Panc1 (cell line): ENCODE data around the gene PLA2G4C. TPM values are rescaled to one million over a fixed set of nuclear protein-coding genes. Genes with fewer than 3 reads are reported as not detected.
"Not testable (repeated sequence)": the region's sequence is repeated elsewhere in the genome, so short reads cannot be mapped to it uniquely, and the experiment has no call there.

Source experiments
- ATAC-seq: fragments of 200-7000 bp; cut with Tn5 transposase; 2 replicates; pipeline ENCODE4 v1.9.1; 2020; ENCODE audit warnings: mild to moderate bottlenecking, moderate library complexity
- BruUV-seq: library from RNA; stranded (reverse); fragments of 400-500 nt; replicated peaks from 2 replicates; lab custom pipeline; 2021; lab: Mats Ljungman, UMichigan
- CTCF ChIA-PET: fragments of 300-600 bp; sonication (Branson Sonifier 250); formaldehyde crosslinking; loops from one replicate; lab custom pipeline; 2022; ENCODE audit warnings: antibody characterized with exemption; lab: Charles Lee
- POLR2A ChIA-PET: fragments of 300-600 bp; sonication (Branson Sonifier 250); formaldehyde crosslinking; loops from one replicate; lab custom pipeline; 2022; ENCODE audit warnings: antibody characterized with exemption; lab: Charles Lee
- DNase-seq: peaks from one replicate; pipeline ENCODE4 v3.0.0-alpha.2; 2010; ENCODE audit warnings: low read depth, low spot score
- H3K27ac ChIP-seq: 2 replicates; pipeline ENCODE4 v1.5.1; 2011; ENCODE audit warnings: mild to moderate bottlenecking, low read length, inconsistent platforms
- H3K27me3 ChIP-seq: fragments of 200-500 bp; sonication (Bioruptor generic); 2 replicates; pipeline ENCODE4 v1.6.0; 2014; ENCODE audit warnings: low read length, inconsistent platforms; ENCODE audit not compliant: control insufficient read depth, insufficient read depth
- H3K36me3 ChIP-seq: fragments of 200-500 bp; sonication (Bioruptor generic); 2 replicates; pipeline ENCODE4 v1.5.1; 2014; ENCODE audit warnings: inconsistent platforms, mild to moderate bottlenecking, low read length, moderate library complexity; ENCODE audit not compliant: control insufficient read depth, insufficient read depth
- H3K4me1 ChIP-seq: 2 replicates; pipeline ENCODE4 v1.5.1; 2011; ENCODE audit warnings: inconsistent platforms, mild to moderate bottlenecking, low read length, moderate library complexity; ENCODE audit not compliant: control insufficient read depth, insufficient read depth
- H3K4me3 ChIP-seq, 2 experiments: 2 replicates each; pipeline ENCODE4 v1.5.1; 2011 to 2012; ENCODE audit warnings: low read depth in 2 of 2, low read length in 2 of 2, mild to moderate bottlenecking in 2 of 2, inconsistent platforms in 1 of 2, moderate library complexity in 1 of 2
- H3K9me3 ChIP-seq: fragments of 200-500 bp; sonication (Bioruptor generic); 2 replicates; pipeline ENCODE4 v1.5.1; 2014; ENCODE audit warnings: low read depth, mild to moderate bottlenecking, inconsistent platforms, low read length, moderate library complexity; ENCODE audit not compliant: control insufficient read depth, insufficient read depth
- CTCF ChIP-seq: fragments of 450-650 bp; IDR thresholded peaks from 2 replicates; pipeline ENCODE4 v1.5.1; 2017; ENCODE audit warnings: mild to moderate bottlenecking
- POLR2AphosphoS5 ChIP-seq: IDR thresholded peaks from 2 replicates; pipeline ENCODE4 v1.6.1; 2012; ENCODE audit warnings: mild to moderate bottlenecking, low read depth, low read length, moderate library complexity
- SIN3A ChIP-seq: IDR thresholded peaks from 2 replicates; pipeline ENCODE4 v1.6.1; 2012; ENCODE audit warnings: low read depth, mild to moderate bottlenecking, low read length, moderate library complexity, borderline replicate concordance; ENCODE audit not compliant: insufficient read depth
- TCF7L2 ChIP-seq: IDR thresholded peaks from 2 replicates; pipeline ENCODE4 v1.6.1; 2011; ENCODE audit warnings: mild to moderate bottlenecking, low read depth, low read length, inconsistent platforms
- in situ Hi-C: cut with HindIII; loops from 2 replicates; pipeline ENCODE4 v1.10.0; 2016; ENCODE audit warnings: low sequenced_read_pairs, low pct_unique_long_range_greater_than_20kb
- intact Hi-C: fragments of 100-400 bp; cut with micrococcal nuclease; formaldehyde crosslinking; loops from one replicate; pipeline ENCODE4 v1.10.0; 2022; ENCODE audit not compliant: unreplicated experiment
- total RNA-seq: library from RNA; stranded (reverse); gene quantifications from one replicate; pipeline ENCODE4 v1.2.1, GENCODE V29; 2021; ENCODE audit not compliant: unreplicated experiment
- TF ChIP-seq, protein P1 (sequence below), 2 experiments: IDR thresholded peaks; 2 replicates each; pipeline ENCODE4 v1.6.1; 2011 to 2012; ENCODE audit warnings: low read depth in 2 of 2, control low read depth in 1 of 2, low read length in 1 of 2, mild to moderate bottlenecking in 1 of 2, moderate library complexity in 1 of 2; ENCODE audit not compliant: insufficient read depth in 1 of 2

Gene PLA2G4C
- total RNA-seq, 1 experiment from 2014 or later: 2.0 TPM

DNA sequence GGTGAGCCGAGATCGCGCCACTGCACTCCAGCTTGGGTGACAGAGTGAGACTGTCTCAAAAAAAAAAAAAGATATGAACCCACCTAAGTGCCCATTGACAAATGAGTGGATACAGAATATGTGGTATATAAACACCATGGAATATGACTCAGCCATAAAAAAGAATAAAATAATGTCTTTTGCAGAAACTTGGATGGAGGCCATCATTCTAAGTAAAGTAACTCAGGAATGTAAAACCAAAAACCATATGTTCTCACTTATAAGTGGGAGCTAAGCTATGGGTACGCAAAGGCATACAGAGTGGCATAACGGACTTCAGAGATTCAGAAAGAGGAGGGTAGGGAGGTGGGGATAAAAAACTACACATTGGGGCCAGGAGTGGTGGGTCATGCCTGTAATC lies 29.5 kb downstream of the PLA2G4C start:
- POLR2A ChIA-PET: no interaction called here
- no peak for ATAC-seq
- H3K27me3 ChIP-seq: no peaks in the 10 kb centered on the region
- TF ChIP-seq, protein P1, sequence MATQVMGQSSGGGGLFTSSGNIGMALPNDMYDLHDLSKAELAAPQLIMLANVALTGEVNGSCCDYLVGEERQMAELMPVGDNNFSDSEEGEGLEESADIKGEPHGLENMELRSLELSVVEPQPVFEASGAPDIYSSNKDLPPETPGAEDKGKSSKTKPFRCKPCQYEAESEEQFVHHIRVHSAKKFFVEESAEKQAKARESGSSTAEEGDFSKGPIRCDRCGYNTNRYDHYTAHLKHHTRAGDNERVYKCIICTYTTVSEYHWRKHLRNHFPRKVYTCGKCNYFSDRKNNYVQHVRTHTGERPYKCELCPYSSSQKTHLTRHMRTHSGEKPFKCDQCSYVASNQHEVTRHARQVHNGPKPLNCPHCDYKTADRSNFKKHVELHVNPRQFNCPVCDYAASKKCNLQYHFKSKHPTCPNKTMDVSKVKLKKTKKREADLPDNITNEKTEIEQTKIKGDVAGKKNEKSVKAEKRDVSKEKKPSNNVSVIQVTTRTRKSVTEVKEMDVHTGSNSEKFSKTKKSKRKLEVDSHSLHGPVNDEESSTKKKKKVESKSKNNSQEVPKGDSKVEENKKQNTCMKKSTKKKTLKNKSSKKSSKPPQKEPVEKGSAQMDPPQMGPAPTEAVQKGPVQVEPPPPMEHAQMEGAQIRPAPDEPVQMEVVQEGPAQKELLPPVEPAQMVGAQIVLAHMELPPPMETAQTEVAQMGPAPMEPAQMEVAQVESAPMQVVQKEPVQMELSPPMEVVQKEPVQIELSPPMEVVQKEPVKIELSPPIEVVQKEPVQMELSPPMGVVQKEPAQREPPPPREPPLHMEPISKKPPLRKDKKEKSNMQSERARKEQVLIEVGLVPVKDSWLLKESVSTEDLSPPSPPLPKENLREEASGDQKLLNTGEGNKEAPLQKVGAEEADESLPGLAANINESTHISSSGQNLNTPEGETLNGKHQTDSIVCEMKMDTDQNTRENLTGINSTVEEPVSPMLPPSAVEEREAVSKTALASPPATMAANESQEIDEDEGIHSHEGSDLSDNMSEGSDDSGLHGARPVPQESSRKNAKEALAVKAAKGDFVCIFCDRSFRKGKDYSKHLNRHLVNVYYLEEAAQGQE (IDR thresholded peaks at IDR 0.05; ENCODE audit: insufficient read depth in 1 of 2, low read depth in 2 of 2, low read length in 1 of 2): no peak
- TF ChIP-seq POLR2AphosphoS5 (no peak), CTCF (no peak), SIN3A (no peak), TCF7L2 (no peak)
- CTCF ChIA-PET: no interaction called here
- no peaks in the 10 kb centered on the region for H3K36me3 ChIP-seq
- no peaks in the 10 kb centered on the region for H3K4me1 ChIP-seq
- BruUV-seq: no TSS peak
- no peak for DNase-seq
- no peaks in the 10 kb centered on the region for H3K9me3 ChIP-seq
- in situ Hi-C loops (no loop called here), intact Hi-C loops (no loop called here)
- H3K4me3 ChIP-seq: no peak overlapping the region
- H3K27ac ChIP-seq: no peak overlapping the region

DNA sequence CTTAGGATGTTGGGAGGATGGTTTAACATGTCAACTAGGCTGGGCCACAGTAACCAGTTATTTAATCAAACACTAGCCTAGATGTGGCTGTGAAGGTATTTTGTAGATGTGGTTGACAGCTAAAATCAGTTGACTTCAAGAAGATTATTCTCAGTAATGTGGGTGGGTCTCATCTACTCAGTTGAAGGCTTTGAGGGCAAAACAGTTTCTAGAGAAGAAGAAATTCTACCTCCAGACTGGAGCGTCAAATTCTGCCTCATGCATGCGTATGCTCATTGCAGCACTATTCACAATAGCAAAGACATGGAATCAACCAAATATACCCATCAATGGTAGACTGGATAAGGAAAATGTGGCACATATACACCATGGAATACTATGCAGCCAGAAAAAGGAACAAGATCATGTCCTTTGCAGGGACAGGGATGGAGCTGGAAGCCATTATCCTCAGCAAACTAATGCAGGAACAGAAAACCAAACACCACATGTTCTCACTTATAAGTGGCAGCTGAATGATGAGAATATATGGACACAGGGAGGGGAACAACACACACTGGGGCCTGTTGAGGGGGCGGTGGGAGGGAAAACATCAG lies 40.3 kb downstream of the PLA2G4C start:
- H3K27ac ChIP-seq, in situ Hi-C loops, intact Hi-C loops, H3K4me3 ChIP-seq, H3K4me1 ChIP-seq, H3K9me3 ChIP-seq, ATAC-seq, CTCF ChIA-PET, H3K27me3 ChIP-seq, POLR2A ChIA-PET, DNase-seq, BruUV-seq, H3K36me3 ChIP-seq: not testable (repeated sequence)

DNA sequence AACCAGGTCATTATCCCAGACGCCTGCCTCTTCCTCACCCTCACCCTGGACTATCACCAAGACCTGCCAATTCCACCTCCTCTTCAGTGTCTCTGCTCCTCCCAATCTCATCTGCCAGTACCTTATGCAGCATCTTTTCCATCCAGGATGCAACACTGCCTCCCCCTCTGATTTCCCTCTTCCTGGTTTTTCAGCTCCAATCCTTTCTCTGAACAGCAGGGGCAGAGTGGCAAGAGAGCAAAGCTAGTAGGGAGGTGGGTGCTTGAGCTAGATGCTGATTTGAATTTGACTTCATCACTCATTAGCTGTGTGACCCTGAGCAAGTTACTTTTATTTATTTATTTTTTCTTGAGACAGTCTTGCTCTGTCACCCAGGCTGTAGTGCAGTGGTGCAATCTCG lies 41.2 kb downstream of the PLA2G4C start:
- BruUV-seq: no TSS peak
- Histone ChIP-seq H3K27me3 (no peaks in the 10 kb centered on the region), H3K4me1 (no peaks in the 10 kb centered on the region), H3K36me3 (no peaks in the 10 kb centered on the region), H3K27ac (no peak overlapping the region), H3K9me3 (no peaks in the 10 kb centered on the region), H3K4me3 (no peak overlapping the region)
- ATAC-seq (no peak), DNase-seq (no peak)
- TF ChIP-seq, protein P1 (IDR thresholded peaks at IDR 0.05; ENCODE audit: insufficient read depth in 1 of 2, low read depth in 2 of 2, low read length in 1 of 2): no peak
- no peak for TF ChIP-seq SIN3A
- no peak for TF ChIP-seq TCF7L2
- no peak for TF ChIP-seq CTCF
- TF ChIP-seq POLR2AphosphoS5: no peak
- ChIA-PET POLR2A (no interaction called here), CTCF (no interaction called here)
- intact Hi-C loops (no loop called here), in situ Hi-C loops (no loop called here)
